DND-41 (cell line): ENCODE data around the gene PRKCA.

Experiments
- ATAC-seq: fragments of 200-7000 bp; cut with Tn5 transposase; 3 replicates; pipeline ENCODE4 v1.9.1; 2021; ENCODE audit warnings: low read depth; ENCODE audit not compliant: insufficient read depth
- DNase-seq: peaks from one replicate; pipeline ENCODE4 v3.0.0-alpha.2; 2020
- H2AFZ ChIP-seq: 2 replicates; pipeline ENCODE4 v1.6.0; 2012; ENCODE audit warnings: low read depth, low read length
- H3K27ac ChIP-seq: 2 replicates; pipeline ENCODE4 v1.5.1; 2012; ENCODE audit warnings: low read length, inconsistent platforms
- H3K27me3 ChIP-seq: fragments of 200-600 bp; sonication (generic); 2 replicates; pipeline ENCODE4 v1.6.0; 2012; ENCODE audit warnings: low read length, mild to moderate bottlenecking, inconsistent platforms; ENCODE audit not compliant: insufficient read depth, poor library complexity
- H3K36me3 ChIP-seq: 2 replicates; pipeline ENCODE4 v1.5.1; 2012; ENCODE audit warnings: low read length, inconsistent platforms; ENCODE audit not compliant: insufficient read depth
- H3K4me1 ChIP-seq: 2 replicates; pipeline ENCODE4 v1.5.1; 2012; ENCODE audit warnings: mild to moderate bottlenecking, low read length; ENCODE audit not compliant: insufficient read depth
- H3K4me2 ChIP-seq: 2 replicates; pipeline ENCODE4 v1.6.0; 2012; ENCODE audit warnings: mild to moderate bottlenecking, moderate library complexity, low read length, inconsistent platforms; ENCODE audit not compliant: insufficient read depth
- H3K4me3 ChIP-seq, 2 experiments: fragments of 200-600 bp in 1 of 2; shearing (Covaris generic) in 1 of 2; 2 replicates each; pipeline ENCODE4 v1.5.1; 2012 to 2016; ENCODE audit warnings: inconsistent platforms in 2 of 2, low read length in 2 of 2, mild to moderate bottlenecking in 2 of 2, low read depth in 1 of 2, moderate library complexity in 1 of 2
- H3K79me2 ChIP-seq: 2 replicates; pipeline ENCODE4 v1.6.0; 2012; ENCODE audit warnings: low read length, inconsistent platforms; ENCODE audit not compliant: insufficient read depth
- H3K9ac ChIP-seq: 2 replicates; pipeline ENCODE4 v1.6.0; 2012; ENCODE audit warnings: low read depth, mild to moderate bottlenecking, inconsistent platforms, low read length, moderate library complexity
- H3K9me3 ChIP-seq: 2 replicates; pipeline ENCODE4 v1.5.1; 2012; ENCODE audit warnings: low read length, moderate library complexity, mild to moderate bottlenecking, inconsistent platforms; ENCODE audit not compliant: insufficient read depth, severe bottlenecking
- H4K20me1 ChIP-seq: 2 replicates; pipeline ENCODE4 v1.6.0; 2012; ENCODE audit warnings: low read length; ENCODE audit not compliant: insufficient read depth
- CTCF ChIP-seq: IDR thresholded peaks from 2 replicates; pipeline ENCODE4 v1.5.1; 2012; ENCODE audit warnings: borderline replicate concordance, low read length, moderate library complexity, mild to moderate bottlenecking; ENCODE audit not compliant: poor library complexity, severe bottlenecking; ENCODE audit errors: extremely low read depth
- EZH2 ChIP-seq: IDR thresholded peaks from 3 replicates; pipeline ENCODE4 v1.6.1; 2012; ENCODE audit warnings: borderline replicate concordance, low read depth, mild to moderate bottlenecking, moderate library complexity, low read length, inconsistent platforms; ENCODE audit not compliant: severe bottlenecking

The PRKCA gene

GRCh38 chr17:66842959-66843358 is 540.5 kb downstream of the PRKCA start:
- TF ChIP-seq CTCF = no peak
- TF ChIP-seq EZH2 = no peak
- Histone ChIP-seq H3K27me3 (no peaks in the 10 kb centered on the region), H3K4me3 (no peak overlapping the region), H4K20me1 (peaks cover 3% of the 10 kb centered on the region; the same call in 1 of the 2 replicates), H3K79me2 (no peaks in the 10 kb centered on the region), H3K9ac (no peak overlapping the region), H2AFZ (no peak overlapping the region), H3K4me1 (no peaks in the 10 kb centered on the region), H3K9me3 (peaks cover 6% of the 10 kb centered on the region), H3K27ac (no peak overlapping the region), H3K4me2 (no peak overlapping the region), H3K36me3 (no peaks in the 10 kb centered on the region)
- no peak for ATAC-seq
- no peak for DNase-seq

DNA sequence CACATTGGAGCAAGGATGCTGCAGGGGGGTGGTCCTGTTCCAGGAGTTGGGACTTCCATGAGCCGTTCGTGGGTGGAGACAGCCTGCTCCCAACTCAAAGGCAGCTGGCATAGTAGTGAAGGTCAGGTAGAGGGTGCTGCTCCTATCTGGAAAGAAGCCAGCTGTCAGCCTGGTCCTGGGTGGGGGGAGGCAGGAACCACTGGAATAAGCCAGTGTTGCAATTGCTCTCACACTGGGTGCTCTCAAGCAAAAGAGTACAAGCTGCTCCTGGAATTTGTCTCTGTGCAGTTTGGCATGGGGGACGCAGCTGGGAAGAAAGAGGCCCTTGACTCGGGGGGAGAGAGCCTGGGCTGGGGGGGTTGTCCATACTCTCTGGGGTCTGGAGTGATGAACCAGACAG is 541.2 kb downstream of the PRKCA start:
- no peak overlapping the region for H3K4me3 ChIP-seq
- H3K36me3 ChIP-seq = no peaks in the 10 kb centered on the region
- no peak for TF ChIP-seq EZH2
- TF ChIP-seq CTCF = no peak
- H3K79me2 ChIP-seq = no peaks in the 10 kb centered on the region
- H3K9ac ChIP-seq = no peak overlapping the region
- peaks cover 6% of the 10 kb centered on the region for H3K9me3 ChIP-seq
- H3K27ac ChIP-seq = no peak overlapping the region
- no peaks in the 10 kb centered on the region for H3K27me3 ChIP-seq
- no peak for ATAC-seq
- H4K20me1 ChIP-seq = peaks cover 3% of the 10 kb centered on the region; the same call in 1 of the 2 replicates
- H3K4me1 ChIP-seq = no peaks in the 10 kb centered on the region
- no peak overlapping the region for H3K4me2 ChIP-seq
- no peak for DNase-seq
- H2AFZ ChIP-seq = no peak overlapping the region

- Histone ChIP-seq H3K4me2 (no peak overlapping the region), H3K36me3 (no peaks in the 10 kb centered on the region), H3K4me3 (no peak overlapping the region), H3K9me3 (peaks cover 6% of the 10 kb centered on the region), H4K20me1 (no peaks in the 10 kb centered on the region), H3K27ac (no peak overlapping the region), H3K27me3 (no peaks in the 10 kb centered on the region), H3K4me1 (no peaks in the 10 kb centered on the region), H3K79me2 (no peaks in the 10 kb centered on the region), H2AFZ (no peak overlapping the region), H3K9ac (no peak overlapping the region)
- no peak for DNase-seq
- TF ChIP-seq EZH2 (no peak), CTCF (no peak)
- ATAC-seq = no peak
Observed at GRCh38 chr17:66847704-66848103, 545.3 kb downstream of the PRKCA start.

DNA sequence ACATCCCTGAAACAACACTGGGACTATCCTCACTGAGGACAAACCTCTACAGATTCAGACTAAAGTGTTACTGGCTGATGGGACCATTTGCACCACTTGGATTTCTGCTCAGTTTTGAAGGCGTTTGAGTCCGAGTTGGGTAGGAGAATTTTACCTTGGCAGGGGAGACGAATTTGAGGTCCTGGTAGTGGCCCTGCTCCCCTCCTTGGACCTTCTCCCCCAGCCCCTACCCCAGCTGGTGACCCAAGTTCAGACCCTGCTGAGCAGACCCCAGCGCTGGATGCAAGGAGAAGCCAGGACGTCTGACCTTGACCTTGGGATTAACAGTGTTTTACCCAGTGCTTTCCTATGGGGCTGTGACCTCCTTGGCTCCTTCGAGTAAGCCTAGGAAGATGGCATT is 546.1 kb downstream of the PRKCA start:
- no peak for DNase-seq
- H4K20me1 ChIP-seq = no peaks in the 10 kb centered on the region

More for the DNA sequence above, 546.1 kb downstream of the PRKCA start:
- no peaks in the 10 kb centered on the region for H3K4me1 ChIP-seq
- no peaks in the 10 kb centered on the region for H3K36me3 ChIP-seq
- no peaks in the 10 kb centered on the region for H3K79me2 ChIP-seq
- H3K27me3 ChIP-seq = no peaks in the 10 kb centered on the region
- no peak for ATAC-seq
- no peak overlapping the region for H3K9ac ChIP-seq
- no peak for TF ChIP-seq CTCF
- TF ChIP-seq EZH2 = no peak
- H3K9me3 ChIP-seq = peaks cover 6% of the 10 kb centered on the region
- H3K27ac ChIP-seq = no peak overlapping the region
- no peak overlapping the region for H3K4me2 ChIP-seq
- no peak overlapping the region for H3K4me3 ChIP-seq
- H2AFZ ChIP-seq = no peak overlapping the region
